Prostate gland (tissue), 2 donors: ENCODE data around the gene NRROS.

Source experiments
- POLR2A ChIP-seq: fragments of 450-650 bp; IDR thresholded peaks from one replicate; pipeline ENCODE4 v1.6.1; 2016; ENCODE audit warnings: antibody characterized with exemption, mild to moderate bottlenecking
- POLR2AphosphoS5 ChIP-seq: sonication (generic); formaldehyde crosslinking; IDR thresholded peaks from one replicate; pipeline ENCODE4 v1.6.1; 2017; ENCODE audit warnings: antibody characterized with exemption
- TF ChIP-seq, protein P1 (sequence below), 4 experiments: fragments of 200-600 bp in 2 of 4; fragments of 450-650 bp in 2 of 4; sonication (generic) in 2 of 4; IDR thresholded peaks; 1 replicate in 3 of 4; 2 replicates in 1 of 4; pipeline ENCODE4 v1.5.1; 2016 to 2019; ENCODE audit warnings: antibody characterized with exemption in 4 of 4, mild to moderate bottlenecking in 2 of 4, moderate library complexity in 2 of 4

GRCh38 chr3:196619223-196619622, 20.3 kb upstream of the NRROS start:
- TF ChIP-seq, protein P1, sequence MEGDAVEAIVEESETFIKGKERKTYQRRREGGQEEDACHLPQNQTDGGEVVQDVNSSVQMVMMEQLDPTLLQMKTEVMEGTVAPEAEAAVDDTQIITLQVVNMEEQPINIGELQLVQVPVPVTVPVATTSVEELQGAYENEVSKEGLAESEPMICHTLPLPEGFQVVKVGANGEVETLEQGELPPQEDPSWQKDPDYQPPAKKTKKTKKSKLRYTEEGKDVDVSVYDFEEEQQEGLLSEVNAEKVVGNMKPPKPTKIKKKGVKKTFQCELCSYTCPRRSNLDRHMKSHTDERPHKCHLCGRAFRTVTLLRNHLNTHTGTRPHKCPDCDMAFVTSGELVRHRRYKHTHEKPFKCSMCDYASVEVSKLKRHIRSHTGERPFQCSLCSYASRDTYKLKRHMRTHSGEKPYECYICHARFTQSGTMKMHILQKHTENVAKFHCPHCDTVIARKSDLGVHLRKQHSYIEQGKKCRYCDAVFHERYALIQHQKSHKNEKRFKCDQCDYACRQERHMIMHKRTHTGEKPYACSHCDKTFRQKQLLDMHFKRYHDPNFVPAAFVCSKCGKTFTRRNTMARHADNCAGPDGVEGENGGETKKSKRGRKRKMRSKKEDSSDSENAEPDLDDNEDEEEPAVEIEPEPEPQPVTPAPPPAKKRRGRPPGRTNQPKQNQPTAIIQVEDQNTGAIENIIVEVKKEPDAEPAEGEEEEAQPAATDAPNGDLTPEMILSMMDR (IDR thresholded peaks at IDR 0.05) = no peak
- TF ChIP-seq POLR2A = no peak
- TF ChIP-seq POLR2AphosphoS5 = no peak
